ENCODE measurements around the gene NFKBIZ.
"Not testable (repeated sequence)": the region's sequence is repeated elsewhere in the genome, so short reads cannot be mapped to it uniquely, and the experiment has no call there.

Gene NFKBIZ

GRCh38 chr3:101879102-101879501 is 29.8 kb downstream of the NFKBIZ start:
- no peak for DNase-seq

DNA sequence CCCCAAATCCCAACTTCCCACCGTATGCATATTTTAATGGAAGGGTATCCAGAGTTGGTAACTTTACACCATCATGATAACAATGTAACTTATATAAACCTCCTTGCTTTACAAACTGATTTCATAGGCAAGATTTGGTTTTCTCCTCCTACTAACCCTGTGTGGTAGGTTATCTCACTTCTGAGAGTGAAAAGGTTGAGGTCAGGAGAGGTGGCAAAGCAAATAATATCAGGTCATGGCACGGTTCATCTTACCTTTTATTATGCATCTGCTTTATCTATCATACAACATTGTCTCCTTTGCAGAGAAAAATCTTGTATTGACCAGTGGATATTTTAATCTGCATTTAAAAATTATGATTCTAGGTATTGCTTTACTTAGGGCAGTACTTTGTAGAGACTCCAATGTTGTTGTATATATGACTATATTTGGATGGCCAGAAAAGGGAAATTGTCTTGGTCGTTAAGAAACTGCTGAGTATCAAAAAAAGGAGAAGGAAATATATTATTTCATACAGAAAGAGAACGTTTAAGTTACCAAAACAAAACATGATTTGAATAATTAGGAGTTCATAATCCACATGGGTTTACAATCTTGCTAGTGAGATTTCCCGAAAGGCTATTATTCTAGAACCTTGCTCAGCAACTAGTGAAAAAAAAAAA is 30.4 kb downstream of the NFKBIZ start:
- no peak for DNase-seq

DNA sequence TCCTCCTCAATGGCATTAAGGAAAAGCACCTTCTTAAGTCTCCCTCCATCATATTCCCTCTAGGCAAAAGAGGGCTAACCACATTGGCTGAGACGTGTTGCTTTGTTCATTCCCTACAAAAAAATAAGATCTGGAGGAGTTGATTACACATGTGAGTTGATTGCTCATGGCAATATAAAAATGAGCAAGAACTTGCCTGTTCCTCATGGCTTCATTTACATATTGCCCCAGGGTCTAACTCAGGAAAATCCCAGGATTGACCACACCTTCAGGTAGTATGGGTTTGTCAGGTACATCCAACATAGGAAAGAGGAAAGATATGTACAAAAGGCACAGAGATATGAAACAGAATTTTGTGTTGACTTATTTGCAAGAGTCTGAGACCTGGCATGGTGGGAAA is 35.5 kb downstream of the NFKBIZ start:
- no peak for DNase-seq

- not testable (repeated sequence) for DNase-seq
Measured at GRCh38 chr3:101885584-101885983, 36.3 kb downstream of the NFKBIZ start.

GRCh38 chr3:101886626-101887025 is 37.3 kb downstream of the NFKBIZ start:
- DNase-seq = no peak

DNA sequence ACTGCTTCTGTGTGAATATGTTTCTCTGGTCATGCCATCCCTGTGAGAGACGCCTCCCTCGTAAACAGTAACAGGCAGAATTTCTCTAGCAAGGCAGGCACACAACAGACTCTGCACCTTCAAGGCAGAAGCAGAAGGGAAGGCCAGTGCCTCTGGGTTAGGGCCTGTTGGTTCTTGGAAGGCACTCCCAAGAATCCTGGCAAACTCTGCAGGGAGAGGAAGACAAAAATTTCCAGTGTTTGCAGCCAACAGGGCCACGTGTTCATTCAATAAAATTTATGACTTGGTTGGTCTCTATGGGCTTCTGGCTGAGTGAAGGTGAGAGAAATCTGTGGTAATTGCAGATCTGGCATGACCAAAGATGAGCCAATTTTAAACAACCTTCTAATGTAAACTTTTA is 39.3 kb downstream of the NFKBIZ start:
- no peak for DNase-seq

- DNase-seq = no peak
Measured at GRCh38 chr3:101890716-101891115, 41.4 kb downstream of the NFKBIZ start.

GRCh38 chr3:101892648-101893047 is 43.3 kb downstream of the NFKBIZ start:
- no peak for DNase-seq

GRCh38 chr3:101896083-101896757 is 46.9 kb downstream of the NFKBIZ start:
- no peak for DNase-seq

GRCh38 chr3:101897013-101897412 is 47.7 kb downstream of the NFKBIZ start:
- no peak for DNase-seq

DNA sequence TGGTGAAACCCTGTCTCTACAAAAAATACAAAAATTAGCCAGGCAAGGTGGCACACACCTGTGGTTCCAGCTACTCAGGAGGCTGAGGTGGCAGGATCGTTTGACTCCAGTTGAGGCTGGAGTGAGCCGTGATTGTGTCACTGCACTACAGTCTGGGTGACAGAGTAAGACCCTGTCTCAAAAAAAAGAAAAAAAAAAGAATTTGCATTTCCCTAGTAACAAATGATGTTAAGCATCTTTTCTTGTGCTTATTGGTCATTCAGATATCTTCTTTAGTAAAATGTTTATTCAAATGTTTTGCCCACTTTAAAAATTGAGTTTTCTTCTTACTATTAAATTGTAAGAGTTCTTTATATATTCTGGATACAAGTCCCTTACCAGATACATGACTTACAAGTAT is 48.7 kb downstream of the NFKBIZ start:
- no peak for DNase-seq

GRCh38 chr3:101898752-101899169 is 49.4 kb downstream of the NFKBIZ start:
- peak; percentile 70 for DNase-seq

DNA sequence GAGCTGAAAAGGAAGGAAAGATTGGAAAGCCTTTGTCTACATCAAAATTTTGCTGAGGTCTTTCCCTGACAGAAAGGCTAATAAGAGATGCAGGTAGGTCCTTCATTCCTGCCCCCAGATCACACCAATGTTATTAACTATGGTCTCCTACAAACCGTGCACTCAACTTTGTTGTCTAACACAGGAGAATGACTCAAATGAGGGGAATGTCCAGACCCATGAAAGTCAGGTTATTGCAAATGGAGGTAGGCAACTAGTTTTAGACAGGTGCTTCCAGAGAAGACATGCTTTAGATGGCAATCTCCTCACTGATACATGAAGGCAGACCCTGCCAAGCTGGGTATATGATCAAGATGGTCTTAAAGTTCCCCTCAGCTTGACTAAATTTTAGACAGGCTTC is 51.0 kb downstream of the NFKBIZ start:
- no peak for DNase-seq

GRCh38 chr3:101900736-101901135 is 51.4 kb downstream of the NFKBIZ start:
- no peak for DNase-seq

DNA sequence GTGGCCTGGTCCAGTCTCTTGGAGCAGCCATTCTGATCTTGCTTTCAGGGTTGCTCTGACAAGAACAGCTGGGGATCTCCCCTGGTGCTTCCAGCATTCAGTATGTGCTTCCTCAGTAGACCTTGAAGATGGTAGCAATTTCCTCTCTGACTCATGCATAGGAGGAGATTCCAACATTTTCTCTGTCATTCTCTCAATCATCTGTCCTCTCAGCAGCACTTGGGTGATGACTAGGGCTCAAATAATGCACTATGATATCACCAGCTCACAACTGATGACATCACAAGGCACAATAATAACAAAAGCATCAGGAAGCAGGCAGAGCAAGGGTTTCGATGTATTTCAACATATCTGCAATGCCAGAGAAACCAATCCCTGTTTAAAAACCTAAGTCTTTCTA is 52.7 kb downstream of the NFKBIZ start:
- no peak for DNase-seq

GRCh38 chr3:101903451-101903871 is 54.1 kb downstream of the NFKBIZ start:
- DNase-seq = no peak

GRCh38 chr3:101905573-101905972 is 56.3 kb downstream of the NFKBIZ start:
- DNase-seq = not testable (repeated sequence)
